HCT116 (cell line): Measurements from ENCODE around the gene EFNB2. TPM values are rescaled to one million over a fixed set of nuclear protein-coding genes. Genes with fewer than 3 reads are reported as not detected.

Experiments
- ATAC-seq: fragments of 200-7000 bp; cut with Tn5 transposase; 2 replicates; pipeline ENCODE4 v1.9.1; 2020; ENCODE audit warnings: mild to moderate bottlenecking, moderate library complexity
- BruUV-seq: library from RNA; stranded (reverse); fragments of 400-500 nt; replicated peaks from 2 replicates; lab custom pipeline; 2021; lab: Mats Ljungman, UMichigan
- CTCF ChIA-PET: fragments of 300-600 bp; sonication (Branson Sonifier 250); formaldehyde crosslinking; loops from one replicate; lab custom pipeline; 2021; ENCODE audit warnings: antibody characterized with exemption; lab: Charles Lee
- POLR2A ChIA-PET: fragments of 300-600, 350-600 bp; sonication (Branson Sonifier 250); formaldehyde crosslinking; loops from one replicate; lab custom pipeline; 2021; ENCODE audit warnings: antibody characterized with exemption; lab: Charles Lee
- RAD21 ChIA-PET, 2 experiments: fragments of 300-600 bp; sonication (Branson Sonifier 250); formaldehyde crosslinking; loops; one replicate each; lab custom pipeline; 2023; ENCODE audit warnings: low total read pairs in 2 of 2; ENCODE audit not compliant: uncharacterized antibody in 2 of 2, unreplicated experiment in 2 of 2, low non-redundant PET in 1 of 2; lab: Charles Lee
- DNase-seq: peaks from one replicate; pipeline ENCODE4 v3.0.0-alpha.2; 2010; ENCODE audit warnings: low read depth, low spot score
- H2AFZ ChIP-seq: fragments of 200-600 bp; shearing (Covaris generic), sonication (generic); 2 replicates; pipeline ENCODE4 v1.6.1; 2017; ENCODE audit warnings: low read depth, mixed run types, mixed read lengths, antibody characterized with exemption, low read length; ENCODE audit not compliant: poor library complexity, severe bottlenecking
- H3K27ac ChIP-seq: 2 replicates; pipeline ENCODE4 v1.5.1; 2012; ENCODE audit warnings: low read depth, low read length
- H3K27me3 ChIP-seq: fragments of 200-600 bp; sonication (generic); 2 replicates; pipeline ENCODE4 v1.6.1; 2016; ENCODE audit warnings: mixed run types, low read length, mixed read lengths; ENCODE audit not compliant: insufficient read depth
- H3K36me3 ChIP-seq, 2 experiments: fragments of 200-500 bp in 1 of 2; fragments of 200-600 bp in 1 of 2; sonication (Bioruptor generic) in 1 of 2; sonication (generic) in 1 of 2; 2 replicates each; pipeline versions ENCODE4 v1.5.1 to v1.6.1; 2014 to 2016; ENCODE audit warnings: low read length in 2 of 2, inconsistent platforms in 1 of 2, mixed read lengths in 1 of 2, mixed run types in 1 of 2; ENCODE audit not compliant: insufficient read depth in 2 of 2, control insufficient read depth in 1 of 2
- H3K4me1 ChIP-seq, 2 experiments: fragments of 200-600 bp in 1 of 2; sonication (generic) in 1 of 2; 2 replicates each; pipeline versions ENCODE4 v1.5.1 to v1.6.1; 2012 to 2017; ENCODE audit warnings: low read length in 2 of 2, inconsistent platforms in 1 of 2, mild to moderate bottlenecking in 1 of 2, mixed read lengths in 1 of 2, mixed run types in 1 of 2, moderate library complexity in 1 of 2; ENCODE audit not compliant: insufficient read depth in 2 of 2, control insufficient read depth in 1 of 2
- H3K4me2 ChIP-seq: fragments of 200-600 bp; sonication (generic); 2 replicates; pipeline ENCODE4 v1.6.1; 2017; ENCODE audit warnings: mixed run types, low read length, mixed read lengths
- H3K4me3 ChIP-seq, 2 experiments: fragments of 200-600 bp in 1 of 2; sonication (generic) in 1 of 2; replicated peaks in 1 of 2; 2 replicates each; pipeline ENCODE4 v1.5.1; 2011 to 2016; ENCODE audit warnings: low read length in 2 of 2, control low read depth in 1 of 2, low read depth in 1 of 2, mild to moderate bottlenecking in 1 of 2, mixed read lengths in 1 of 2, mixed run types in 1 of 2
- H3K79me2 ChIP-seq: fragments of 200-600 bp; sonication (generic); 2 replicates; pipeline ENCODE4 v1.6.1; 2017; ENCODE audit warnings: mild to moderate bottlenecking, mixed run types, low read length, moderate library complexity, mixed read lengths; ENCODE audit not compliant: insufficient read depth
- H3K9ac ChIP-seq: fragments of 200-600 bp; sonication (generic); 2 replicates; pipeline ENCODE4 v1.6.1; 2016; ENCODE audit warnings: low read length, mixed read lengths
- H3K9me2 ChIP-seq: fragments of 200-600 bp; sonication (generic), shearing (Covaris generic); 2 replicates; pipeline ENCODE4 v1.6.1; 2017; ENCODE audit warnings: mixed run types, mild to moderate bottlenecking, moderate library complexity; ENCODE audit not compliant: insufficient read depth
- H3K9me3 ChIP-seq, 2 experiments: fragments of 200-500 bp in 1 of 2; fragments of 200-600 bp in 1 of 2; sonication (Bioruptor generic) in 1 of 2; sonication (generic) in 1 of 2; 2 replicates each; pipeline ENCODE4 v1.6.1; 2014 to 2017; ENCODE audit warnings: low read length in 2 of 2, mixed read lengths in 2 of 2, inconsistent platforms in 1 of 2, low read depth in 1 of 2, mild to moderate bottlenecking in 1 of 2, mixed run types in 1 of 2, moderate library complexity in 1 of 2; ENCODE audit not compliant: control insufficient read depth in 1 of 2, insufficient read depth in 1 of 2
- H4K20me1 ChIP-seq: fragments of 200-600 bp; sonication (generic), shearing (Covaris generic); 2 replicates; pipeline ENCODE4 v1.6.1; 2017; ENCODE audit warnings: mixed run types, mild to moderate bottlenecking, moderate library complexity; ENCODE audit not compliant: insufficient read depth
- ATF3 ChIP-seq: IDR thresholded peaks from 2 replicates; pipeline ENCODE4 v1.6.1; 2012
- EGR1 ChIP-seq: IDR thresholded peaks from 2 replicates; pipeline ENCODE4 v1.6.1; 2012; ENCODE audit warnings: low read depth
- ELF1 ChIP-seq: IDR thresholded peaks from 2 replicates; pipeline ENCODE4 v1.6.1; 2012; ENCODE audit warnings: low read depth, borderline replicate concordance
- EZH2 ChIP-seq: fragments of 200-600 bp; sonication (generic); IDR thresholded peaks from 2 replicates; pipeline ENCODE4 v1.6.1; 2017; ENCODE audit warnings: antibody characterized with exemption, mixed run types
- EZH2phosphoT487 ChIP-seq: fragments of 200-600 bp; IDR thresholded peaks from 2 replicates; pipeline ENCODE4 v1.6.1; 2018; ENCODE audit warnings: antibody characterized with exemption, borderline replicate concordance
- FOSL1 ChIP-seq: IDR thresholded peaks from 2 replicates; pipeline ENCODE4 v1.6.1; 2012; ENCODE audit warnings: low read depth
- MAX ChIP-seq: IDR thresholded peaks from 2 replicates; pipeline ENCODE4 v1.6.1; 2012
- POLR2A ChIP-seq: IDR thresholded peaks from 2 replicates; pipeline ENCODE4 v1.7.0; 2011; ENCODE audit warnings: borderline replicate concordance; ENCODE audit not compliant: insufficient read depth, insufficient read length; ENCODE audit errors: extremely low read depth
- POLR2AphosphoS5 ChIP-seq: IDR thresholded peaks from 2 replicates; pipeline ENCODE4 v1.6.1; 2011; ENCODE audit warnings: mild to moderate bottlenecking, low read depth, low read length, moderate library complexity
- RAD21 ChIP-seq: IDR thresholded peaks from 2 replicates; pipeline ENCODE4 v1.6.1; 2012; ENCODE audit warnings: low read depth, mild to moderate bottlenecking
- REST ChIP-seq: IDR thresholded peaks from 2 replicates; pipeline ENCODE4 v1.6.1; 2012; ENCODE audit warnings: low read depth
- SP1 ChIP-seq: IDR thresholded peaks from 2 replicates; pipeline ENCODE4 v1.6.1; 2012; ENCODE audit warnings: low read depth
- SRF ChIP-seq: IDR thresholded peaks from 2 replicates; pipeline ENCODE4 v1.6.1; 2012; ENCODE audit warnings: low read depth
- TCF7L2 ChIP-seq: IDR thresholded peaks from 2 replicates; pipeline ENCODE4 v1.7.0; 2011; ENCODE audit warnings: borderline replicate concordance, inconsistent platforms; ENCODE audit not compliant: insufficient read depth, insufficient read length; ENCODE audit errors: extremely low read depth
- YY1 ChIP-seq: IDR thresholded peaks from 2 replicates; pipeline ENCODE4 v1.6.1; 2011; ENCODE audit warnings: low read length, low read depth, moderate library complexity, mild to moderate bottlenecking; ENCODE audit not compliant: insufficient replicate concordance; ENCODE audit errors: extremely low read depth
- ZFX ChIP-seq: fragments of 450-650 bp; IDR thresholded peaks from 2 replicates; pipeline ENCODE4 v1.6.1; 2017
- intact Hi-C: fragments of 100-400 bp; cut with micrococcal nuclease; formaldehyde crosslinking; loops from 2 replicates; pipeline ENCODE4 v1.10.0; 2022
- total RNA-seq: library from RNA; stranded (reverse); gene quantifications from one replicate; pipeline ENCODE4 v1.2.1, GENCODE V29; 2021; ENCODE audit not compliant: unreplicated experiment

The EFNB2 gene
- total RNA-seq, 1 experiment from 2014 or later = 30.9 TPM

GRCh38 chr13:106575896-106576295 lies 40.4 kb upstream of the EFNB2 start:
- BruUV-seq = no TSS peak
- no peak overlapping the region for H3K4me3 ChIP-seq
- no peak overlapping the region for H3K27ac ChIP-seq
- CTCF ChIA-PET = no interaction called here
- no peaks in the 10 kb centered on the region for H3K36me3 ChIP-seq
- no peaks in the 10 kb centered on the region for H3K9me2 ChIP-seq
- no peaks in the 10 kb centered on the region for H3K79me2 ChIP-seq
- no peaks in the 10 kb centered on the region for H4K20me1 ChIP-seq
- no peak overlapping the region for H3K9ac ChIP-seq
- H3K4me2 ChIP-seq = no peak overlapping the region
- DNase-seq (no peak), ATAC-seq (no peak)
- H3K27me3 ChIP-seq = no peaks in the 10 kb centered on the region
- TF ChIP-seq POLR2AphosphoS5 (no peak), SP1 (no peak), EZH2phosphoT487 (no peak), ATF3 (no peak), EGR1 (no peak), MAX (no peak), TCF7L2 (no peak), SRF (no peak), EZH2 (no peak), ELF1 (no peak), ZFX (no peak), FOSL1 (no peak), POLR2A (no peak), YY1 (no peak), REST (no peak), RAD21 (no peak)
- peaks cover under 1% of the 10 kb centered on the region in 2 experiments; a peak in 2 of 4 replicates for H3K4me1 ChIP-seq
- H2AFZ ChIP-seq = no peak overlapping the region
- POLR2A ChIA-PET = no interaction called here
- RAD21 ChIA-PET = no interaction called here
- intact Hi-C loops = no loop called here
- H3K9me3 ChIP-seq = no peaks in the 10 kb centered on the region
